Activated CD4-positive, alpha-beta T cell treated with anti-CD3 and anti-CD28 coated beads, Interleukin-2, amount 50 U/mL, for 16 hours (primary cell): ENCODE results near the gene TMEM217.

Source experiments
- DNase-seq: peaks from one replicate; pipeline ENCODE4 v3.0.0-alpha.2; 2020

TMEM217 gene

DNA sequence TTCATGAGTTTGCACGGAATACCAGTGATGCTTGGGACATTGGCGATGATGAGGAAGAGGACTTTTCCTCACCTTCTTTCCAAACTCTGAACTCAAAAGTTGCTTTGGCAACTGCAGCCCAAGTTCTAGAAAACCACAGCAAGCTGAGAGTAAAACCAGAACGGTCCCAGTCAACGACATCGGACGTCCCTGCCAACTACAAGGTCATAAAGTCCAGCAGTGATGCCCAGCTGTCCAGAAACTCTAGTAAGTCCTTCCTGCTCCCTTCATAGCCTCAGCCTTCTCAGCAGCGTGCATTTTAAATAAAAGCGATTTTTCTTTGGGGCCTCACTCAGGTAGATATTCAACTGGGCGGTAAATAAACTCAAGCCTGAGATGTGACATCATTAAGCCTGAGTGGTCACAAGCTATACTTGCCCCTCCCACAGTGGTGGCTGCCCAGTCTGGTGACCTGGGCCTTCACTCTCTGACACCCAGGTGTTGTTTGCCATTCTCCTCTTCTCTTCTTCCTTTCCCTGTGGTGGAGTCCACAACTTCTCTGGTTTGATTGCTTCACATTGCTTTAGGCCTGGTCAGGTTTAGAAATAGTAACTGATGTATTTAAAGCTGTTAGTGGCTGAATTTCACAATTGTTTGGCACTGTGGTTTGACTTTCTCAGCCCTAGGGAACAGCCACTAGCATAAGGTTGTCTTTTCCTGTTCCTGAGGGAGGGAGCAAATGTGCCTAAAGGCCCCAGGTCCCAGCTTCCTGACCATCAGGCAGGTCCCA, 21.6 kb upstream of the TMEM217 start:
- DNase-seq = no peak

- peak; percentile 33 for DNase-seq
These were observed 19.1 kb upstream of the TMEM217 start for GRCh38 chr6:37277001-37277409.

DNA sequence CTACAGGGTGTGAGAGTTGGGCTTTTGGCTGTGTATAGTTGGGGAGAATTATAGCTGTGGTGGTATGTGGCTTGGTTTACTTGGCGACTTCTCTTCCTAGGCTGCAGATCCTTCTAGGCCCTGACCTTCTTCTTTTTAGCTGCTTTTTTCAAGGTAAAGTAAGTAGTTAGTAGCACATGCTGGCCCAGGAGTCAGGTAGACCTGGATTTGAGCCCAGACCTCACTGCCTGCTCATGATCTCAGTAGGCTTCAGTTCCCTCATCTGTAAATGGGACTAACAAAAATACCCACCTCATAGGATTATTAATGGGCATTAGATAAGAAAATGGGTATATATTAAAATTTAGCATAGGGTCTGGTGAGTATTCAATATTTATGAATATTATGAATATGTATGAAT, 17.4 kb upstream of the TMEM217 start:
- DNase-seq = no peak

GRCh38 chr6:37273690-37274089, 15.7 kb upstream of the TMEM217 start:
- DNase-seq = no peak

DNA sequence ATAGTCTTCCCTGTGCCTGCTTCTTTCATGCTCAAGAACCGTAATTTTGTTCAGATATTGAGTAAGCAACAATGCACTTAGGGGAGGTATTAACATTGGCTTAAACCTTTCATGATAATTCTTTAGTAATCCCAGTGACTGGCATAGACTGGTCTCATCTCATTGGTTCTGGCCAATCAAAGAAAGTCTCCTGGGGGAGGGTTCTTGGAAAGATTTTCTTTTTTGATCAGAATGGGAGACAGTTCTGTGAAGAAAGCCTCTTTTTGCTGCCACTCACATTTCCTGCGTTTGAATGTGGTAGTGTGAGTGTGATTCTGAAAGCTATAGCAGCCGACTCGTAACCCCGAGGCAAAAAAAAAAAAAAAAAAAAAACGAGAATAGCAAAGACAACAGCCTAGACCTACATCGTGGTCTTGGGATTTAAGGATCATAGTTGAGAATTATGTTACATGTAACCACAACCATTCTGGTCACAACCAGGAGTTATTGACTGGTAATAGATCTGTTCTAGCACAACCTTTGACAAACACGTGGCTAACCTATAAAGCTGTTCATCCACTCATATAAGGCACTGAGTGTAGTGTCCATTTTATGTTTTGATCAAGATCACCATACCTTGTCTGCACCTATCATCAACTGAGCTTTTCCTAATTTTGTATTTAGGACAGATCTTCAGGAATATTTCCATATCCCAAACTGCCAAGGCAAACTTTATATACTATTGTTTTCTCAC, 15.1 kb upstream of the TMEM217 start:
- peak; percentile 82 for DNase-seq

DNA sequence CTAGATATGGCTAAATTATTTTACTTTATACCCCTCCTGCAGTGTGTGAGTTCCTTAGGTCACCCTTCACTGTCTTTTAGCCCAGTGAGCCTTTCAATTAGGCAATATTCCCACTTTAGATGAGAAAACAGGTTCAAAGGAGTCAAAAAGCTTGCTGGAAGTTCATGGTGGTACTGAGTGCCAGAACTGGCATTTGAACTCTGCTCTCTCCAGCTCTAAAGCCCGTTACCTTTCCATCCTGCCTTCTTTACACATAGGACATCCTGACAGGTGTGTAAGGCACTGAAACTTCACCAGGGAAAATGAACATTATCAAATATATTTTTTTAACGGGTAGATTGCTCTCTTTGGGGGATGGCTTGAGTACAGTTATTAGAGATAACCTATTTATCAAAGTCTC, 11.2 kb upstream of the TMEM217 start:
- no peak for DNase-seq

GRCh38 chr6:37265860-37266259, 7.9 kb upstream of the TMEM217 start:
- DNase-seq = no peak

GRCh38 chr6:37265001-37265400, 7.1 kb upstream of the TMEM217 start:
- DNase-seq = no peak

- DNase-seq = no peak
These were observed 4.6 kb upstream of the TMEM217 start for GRCh38 chr6:37262446-37263026.

- no peak for DNase-seq
These were observed 3.3 kb upstream of the TMEM217 start for GRCh38 chr6:37261198-37261597.

- DNase-seq = peak; percentile 58
These were observed 2.5 kb upstream of the TMEM217 start for GRCh38 chr6:37260444-37260843.

DNA sequence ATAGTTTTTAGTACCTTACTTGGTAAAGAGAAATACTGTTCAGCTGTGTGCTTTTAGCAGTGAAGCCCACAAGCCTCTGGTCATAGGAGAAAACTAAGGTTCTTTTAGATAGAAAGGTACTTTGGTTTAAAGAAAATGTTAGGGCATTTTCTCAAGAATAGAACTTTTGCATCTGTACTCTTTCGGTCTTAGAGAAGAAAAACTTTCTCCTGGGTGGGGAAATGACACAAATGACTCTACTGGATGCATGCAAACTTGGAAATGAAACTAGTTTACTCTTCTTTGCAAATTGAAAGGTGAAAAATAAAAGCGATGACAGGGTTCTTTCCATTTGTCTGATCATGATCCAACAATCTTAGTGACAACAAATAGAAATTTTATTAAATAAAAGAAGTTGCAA, 2.1 kb upstream of the TMEM217 start:
- peak; percentile 78 for DNase-seq

DNA sequence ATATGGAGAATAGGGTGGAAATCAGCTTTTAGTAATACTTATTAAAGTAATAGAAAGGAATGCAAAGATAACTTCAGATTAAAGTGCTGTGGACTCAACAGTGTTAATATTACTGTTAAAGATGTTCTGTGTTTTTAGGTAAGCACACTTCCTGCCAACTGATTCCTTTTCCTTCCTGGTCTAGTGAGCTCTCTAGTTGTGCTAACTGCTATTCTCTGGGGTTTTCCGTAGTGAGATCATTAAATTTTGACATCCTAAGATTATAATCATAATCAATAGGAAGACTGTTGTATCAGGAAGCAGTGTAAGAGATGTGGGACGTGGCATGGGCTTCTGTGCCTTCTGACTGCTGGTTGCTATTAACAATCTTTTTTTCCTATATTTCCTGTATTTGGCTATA, 1.2 kb upstream of the TMEM217 start:
- DNase-seq = peak; percentile 60

- no peak for DNase-seq
These were observed 611 bp upstream of the TMEM217 start for GRCh38 chr6:37258405-37259105.

- DNase-seq = no peak
These were observed 667 bp downstream of the TMEM217 start for GRCh38 chr6:37257320-37257633.

DNA sequence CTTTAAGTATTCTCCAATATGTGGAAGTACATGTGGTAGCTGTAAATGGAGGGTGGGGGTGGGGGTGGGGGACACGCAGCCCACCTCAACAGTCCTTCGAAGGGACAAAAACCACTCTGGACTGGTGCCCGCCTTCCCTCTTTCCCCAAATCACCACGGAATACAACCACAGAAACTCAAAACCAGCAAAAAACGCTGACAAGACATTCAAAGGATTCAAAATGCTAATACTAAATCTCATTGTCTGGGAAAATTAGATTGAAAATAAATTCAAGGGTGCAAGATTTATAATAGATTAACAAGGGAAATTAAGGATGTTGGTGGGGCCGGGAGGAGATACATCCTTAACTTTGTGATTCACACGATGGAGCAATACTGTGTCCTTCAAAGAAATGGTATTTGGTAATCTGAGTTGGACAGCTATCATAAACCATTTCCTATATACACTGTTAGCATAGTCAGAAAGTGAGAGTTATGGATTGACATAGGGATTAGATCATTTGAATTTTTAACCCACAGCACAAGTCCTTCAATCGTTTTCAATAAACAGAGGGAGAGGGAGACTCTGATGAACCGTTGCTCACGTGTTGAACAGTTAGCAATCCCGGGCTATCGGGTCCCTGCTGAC, 1.1 kb downstream of the TMEM217 start:
- DNase-seq = no peak

GRCh38 chr6:37254881-37255280, 3.1 kb downstream of the TMEM217 start:
- DNase-seq = no peak

GRCh38 chr6:37253486-37254007, 4.4 kb downstream of the TMEM217 start:
- no peak for DNase-seq

DNA sequence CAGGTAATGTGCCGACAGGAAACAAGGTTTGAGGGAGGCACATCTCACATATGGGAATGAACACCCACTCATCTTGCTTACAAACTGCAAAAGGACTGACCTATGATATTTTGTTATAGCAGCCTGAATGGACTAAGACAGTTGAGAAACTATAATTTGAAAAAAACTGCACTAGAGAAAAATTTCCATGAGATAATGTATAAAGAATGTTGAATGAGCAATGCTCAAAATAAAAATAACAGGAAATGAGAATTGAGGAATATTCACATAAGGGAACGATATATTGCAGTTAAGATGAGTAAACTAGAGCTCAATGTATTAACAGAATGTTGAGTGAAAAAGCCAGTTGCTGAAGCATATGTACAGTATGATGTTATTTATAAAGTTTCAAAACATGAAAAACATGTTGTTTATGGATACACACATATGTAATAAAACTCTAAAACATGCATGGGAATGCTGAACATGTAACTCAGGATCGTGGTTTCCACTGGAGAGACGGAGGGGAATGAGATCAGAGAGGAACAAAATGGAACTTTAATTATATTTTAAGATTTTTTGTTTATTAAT, 6.6 kb downstream of the TMEM217 start:
- no peak for DNase-seq

DNA sequence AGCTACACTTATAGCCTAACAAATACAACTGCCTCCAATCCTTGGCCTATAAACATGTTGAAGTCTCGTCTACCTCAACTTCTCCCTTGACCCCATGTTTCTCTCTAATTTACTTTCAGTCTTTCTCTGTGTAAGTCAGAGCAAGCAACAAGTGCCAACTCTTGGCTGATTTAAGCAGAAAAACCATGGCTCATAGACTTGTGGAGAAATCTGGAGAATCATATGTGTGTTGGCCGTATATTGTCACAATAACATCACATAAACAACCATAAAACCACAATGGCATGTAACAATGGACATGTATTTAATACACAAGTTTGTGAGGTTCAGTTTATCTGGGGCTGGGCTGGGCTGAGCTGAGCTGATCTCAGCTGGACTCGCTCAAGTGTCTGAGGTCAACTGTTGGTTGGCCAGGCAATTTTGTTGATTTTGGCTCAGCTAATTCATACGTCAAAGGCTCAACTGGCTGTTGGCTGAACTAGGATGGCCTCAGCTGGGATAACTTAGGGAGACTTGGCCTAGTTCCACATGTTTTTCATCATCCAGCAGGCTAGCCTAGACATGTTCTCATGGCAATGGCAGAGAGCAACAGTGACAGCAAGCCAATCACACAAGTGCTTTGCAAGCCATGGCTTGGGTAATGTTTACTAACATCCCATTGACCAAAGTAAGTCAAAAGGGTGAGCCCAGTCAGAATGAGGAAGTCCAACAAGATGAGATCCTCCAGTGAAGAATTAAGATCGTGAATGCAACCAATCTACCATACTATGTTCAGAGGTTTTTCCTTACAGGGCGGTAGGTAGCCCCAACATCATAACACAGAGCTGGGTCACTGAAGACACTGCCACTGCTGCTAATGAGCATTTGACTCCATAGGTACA, 13.3 kb downstream of the TMEM217 start:
- DNase-seq = no peak

GRCh38 chr6:37243816-37244370, 14.1 kb downstream of the TMEM217 start:
- DNase-seq = no peak
